ENCODE results near the gene SLC41A3.

DNA sequence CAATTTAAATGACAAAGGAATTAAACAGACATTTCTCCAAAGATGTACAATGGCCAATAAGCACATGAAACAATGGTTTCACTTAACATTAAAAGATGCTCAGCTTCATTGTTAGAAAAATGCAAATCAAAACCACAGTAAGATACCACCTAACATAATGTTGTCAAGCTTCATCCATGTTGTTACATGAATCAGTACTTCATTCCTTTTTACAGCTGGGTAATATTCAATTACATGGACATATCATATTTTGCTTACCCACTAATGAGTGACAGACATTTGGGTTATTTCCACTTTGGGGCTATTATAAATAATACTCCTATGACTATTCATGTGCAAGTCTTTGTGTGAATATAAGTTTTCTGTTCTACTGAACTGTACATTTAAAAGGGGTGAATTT, 7.8 kb downstream of the SLC41A3 start:
- TF ChIP-seq, protein P1, sequence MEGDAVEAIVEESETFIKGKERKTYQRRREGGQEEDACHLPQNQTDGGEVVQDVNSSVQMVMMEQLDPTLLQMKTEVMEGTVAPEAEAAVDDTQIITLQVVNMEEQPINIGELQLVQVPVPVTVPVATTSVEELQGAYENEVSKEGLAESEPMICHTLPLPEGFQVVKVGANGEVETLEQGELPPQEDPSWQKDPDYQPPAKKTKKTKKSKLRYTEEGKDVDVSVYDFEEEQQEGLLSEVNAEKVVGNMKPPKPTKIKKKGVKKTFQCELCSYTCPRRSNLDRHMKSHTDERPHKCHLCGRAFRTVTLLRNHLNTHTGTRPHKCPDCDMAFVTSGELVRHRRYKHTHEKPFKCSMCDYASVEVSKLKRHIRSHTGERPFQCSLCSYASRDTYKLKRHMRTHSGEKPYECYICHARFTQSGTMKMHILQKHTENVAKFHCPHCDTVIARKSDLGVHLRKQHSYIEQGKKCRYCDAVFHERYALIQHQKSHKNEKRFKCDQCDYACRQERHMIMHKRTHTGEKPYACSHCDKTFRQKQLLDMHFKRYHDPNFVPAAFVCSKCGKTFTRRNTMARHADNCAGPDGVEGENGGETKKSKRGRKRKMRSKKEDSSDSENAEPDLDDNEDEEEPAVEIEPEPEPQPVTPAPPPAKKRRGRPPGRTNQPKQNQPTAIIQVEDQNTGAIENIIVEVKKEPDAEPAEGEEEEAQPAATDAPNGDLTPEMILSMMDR (conservative IDR thresholded peaks at IDR 0.05), result no peak
- no peak for TF ChIP-seq ZFX (IDR thresholded peaks at IDR 0.05)

Data from C4-2B (cell line).